ENCODE data around the gene IRX2.

The IRX2 gene

DNA sequence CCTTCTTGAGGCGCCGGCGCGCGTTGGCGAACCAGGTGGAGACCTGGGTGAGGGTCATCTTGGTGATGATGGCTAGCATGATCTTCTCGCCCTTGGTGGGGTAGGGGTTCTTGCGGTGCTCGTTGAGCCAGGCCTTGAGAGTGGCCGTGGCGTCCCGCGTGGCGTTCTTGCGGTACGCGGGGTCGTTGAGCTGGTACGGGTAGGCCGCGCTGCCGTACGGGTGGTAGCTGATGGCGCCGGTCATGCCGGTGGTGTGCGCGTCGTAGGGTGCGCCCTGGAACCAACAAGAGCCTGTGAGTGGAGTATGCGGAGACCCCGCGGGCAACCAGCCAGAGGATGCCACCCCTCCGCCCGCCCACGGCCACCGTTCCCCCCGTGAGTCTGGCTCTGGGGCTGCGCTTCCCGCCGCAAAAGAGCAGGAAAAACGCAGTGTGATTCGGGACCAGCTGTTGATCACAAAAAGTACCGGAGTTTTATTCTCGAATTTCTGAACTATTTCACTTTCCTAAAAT is 1.9 kb downstream of the IRX2 start:
- POLR2A ChIA-PET = no interaction called here
- CTCF ChIA-PET = no interaction called here
- TF ChIP-seq, protein P1, sequence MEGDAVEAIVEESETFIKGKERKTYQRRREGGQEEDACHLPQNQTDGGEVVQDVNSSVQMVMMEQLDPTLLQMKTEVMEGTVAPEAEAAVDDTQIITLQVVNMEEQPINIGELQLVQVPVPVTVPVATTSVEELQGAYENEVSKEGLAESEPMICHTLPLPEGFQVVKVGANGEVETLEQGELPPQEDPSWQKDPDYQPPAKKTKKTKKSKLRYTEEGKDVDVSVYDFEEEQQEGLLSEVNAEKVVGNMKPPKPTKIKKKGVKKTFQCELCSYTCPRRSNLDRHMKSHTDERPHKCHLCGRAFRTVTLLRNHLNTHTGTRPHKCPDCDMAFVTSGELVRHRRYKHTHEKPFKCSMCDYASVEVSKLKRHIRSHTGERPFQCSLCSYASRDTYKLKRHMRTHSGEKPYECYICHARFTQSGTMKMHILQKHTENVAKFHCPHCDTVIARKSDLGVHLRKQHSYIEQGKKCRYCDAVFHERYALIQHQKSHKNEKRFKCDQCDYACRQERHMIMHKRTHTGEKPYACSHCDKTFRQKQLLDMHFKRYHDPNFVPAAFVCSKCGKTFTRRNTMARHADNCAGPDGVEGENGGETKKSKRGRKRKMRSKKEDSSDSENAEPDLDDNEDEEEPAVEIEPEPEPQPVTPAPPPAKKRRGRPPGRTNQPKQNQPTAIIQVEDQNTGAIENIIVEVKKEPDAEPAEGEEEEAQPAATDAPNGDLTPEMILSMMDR (IDR thresholded peaks at IDR 0.05; ENCODE audit: control extremely low read depth, extremely low read depth, low read depth, missing control alignments) = no peak
- DNase-seq (ENCODE audit: extremely low spot score) = no peak

DNA sequence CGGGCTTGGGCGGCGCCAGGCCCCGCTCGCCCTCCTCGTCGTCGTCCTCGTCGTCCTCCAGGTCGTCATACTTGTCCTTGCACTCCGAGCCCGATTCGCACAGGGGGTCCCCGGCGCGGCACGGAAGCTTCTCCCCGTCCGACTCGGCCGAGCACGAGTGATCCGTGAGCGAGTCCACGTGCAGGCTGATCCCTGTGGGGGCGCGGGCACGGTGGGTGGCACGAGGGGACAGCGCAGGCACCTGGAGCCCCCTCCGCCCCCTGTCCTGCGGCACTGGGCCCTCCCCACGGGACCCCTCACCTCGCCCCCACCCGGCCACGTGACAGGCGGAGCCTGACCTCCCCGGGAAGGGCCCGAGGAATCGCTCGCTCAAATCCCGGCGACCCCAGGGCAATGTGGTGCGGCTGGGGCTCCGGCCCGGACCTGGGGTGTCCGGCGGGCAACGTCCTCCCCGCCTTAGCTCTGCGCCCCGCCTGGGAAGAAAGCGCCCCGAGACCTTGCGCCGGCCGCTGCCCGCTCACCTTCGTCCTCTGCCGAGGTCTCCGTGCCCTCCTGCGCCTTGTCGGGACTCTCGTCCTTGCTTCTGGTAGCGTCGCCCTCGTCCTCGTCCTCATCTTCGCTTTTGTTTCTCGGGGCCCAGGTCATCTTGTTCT is 2.5 kb downstream of the IRX2 start:
- DNase-seq (ENCODE audit: extremely low spot score) = no peak
- CTCF ChIA-PET = no interaction called here
- POLR2A ChIA-PET = no interaction called here
- TF ChIP-seq, protein P1 (IDR thresholded peaks at IDR 0.05; ENCODE audit: control extremely low read depth, extremely low read depth, low read depth, missing control alignments) = no peak

DNA sequence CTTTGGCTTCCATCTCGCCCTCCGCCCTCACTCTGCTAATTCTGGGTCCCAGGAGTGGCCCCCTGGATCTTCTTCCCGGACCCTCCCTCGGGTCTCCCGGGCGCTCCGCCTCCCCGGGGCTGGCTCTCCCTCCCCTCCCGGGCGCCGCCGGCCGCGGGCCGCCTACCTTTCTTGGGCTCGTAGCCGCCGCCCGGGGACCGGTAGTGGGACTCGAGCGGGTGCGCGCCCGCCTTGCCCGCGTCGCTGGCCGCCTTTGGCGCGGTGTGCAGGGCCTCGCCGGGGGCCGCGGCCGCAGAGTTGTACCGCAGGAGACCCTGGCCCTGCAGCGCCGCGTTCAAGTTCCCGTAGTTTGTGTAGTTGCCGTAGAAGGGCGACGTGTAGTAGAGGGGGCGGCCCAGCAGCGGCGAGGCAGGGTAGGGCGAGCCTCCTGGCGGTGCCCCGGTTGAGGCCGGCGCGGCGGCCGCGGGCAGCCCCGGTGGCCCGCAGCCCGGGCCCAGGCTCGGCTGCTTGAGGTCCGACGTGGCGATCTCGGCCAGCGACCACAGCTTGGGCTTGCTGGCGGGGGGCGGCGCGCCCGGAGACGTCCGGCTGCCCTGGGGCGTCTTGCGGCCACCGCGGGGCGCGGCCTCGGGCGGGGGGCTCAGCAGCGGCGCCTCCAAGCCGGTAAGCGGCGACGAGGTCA is 3.2 kb downstream of the IRX2 start:
- TF ChIP-seq, protein P1 (IDR thresholded peaks at IDR 0.05; ENCODE audit: control extremely low read depth, extremely low read depth, low read depth, missing control alignments) = no peak
- ChIA-PET POLR2A (no interaction called here), CTCF (no interaction called here)
- DNase-seq (ENCODE audit: extremely low spot score) = no peak

DNA sequence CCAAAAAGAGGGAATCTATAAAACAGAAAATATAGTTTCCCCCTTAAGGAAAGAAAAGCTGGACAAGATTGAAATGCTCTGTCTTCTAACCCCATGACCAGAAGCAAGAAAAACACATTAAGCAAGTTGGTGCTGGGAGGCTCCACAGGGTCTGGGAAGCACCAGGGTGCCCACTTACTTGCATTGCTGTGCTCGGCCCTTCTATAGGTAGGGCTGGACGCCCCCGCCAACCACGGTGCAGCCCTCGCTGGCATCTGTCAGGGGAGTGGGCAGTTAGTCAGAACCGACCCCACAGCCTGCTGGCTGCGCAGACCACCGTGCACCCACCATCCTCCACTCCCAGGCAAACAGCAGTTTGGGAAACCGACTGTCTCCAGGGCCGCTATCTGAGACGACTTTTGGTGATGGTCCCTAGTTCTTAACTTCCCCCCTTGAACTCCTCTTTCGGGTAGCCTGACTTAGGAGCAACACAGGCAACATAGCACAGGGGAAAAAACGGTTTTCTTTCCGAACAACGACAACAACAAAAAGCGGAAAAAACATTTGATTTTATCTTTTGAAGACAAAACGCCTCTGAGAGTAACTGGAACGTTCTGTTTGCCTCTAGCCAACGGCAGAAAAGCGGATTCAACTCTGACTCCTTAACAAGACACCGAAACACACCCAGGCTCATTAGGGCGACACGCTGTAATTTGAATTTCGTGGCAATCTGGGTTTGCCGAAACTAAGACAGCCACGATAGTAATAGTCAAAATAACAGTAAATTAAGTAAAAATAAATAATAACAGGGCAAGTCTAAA is 3.9 kb downstream of the IRX2 start:
- CTCF ChIA-PET = no interaction called here
- POLR2A ChIA-PET = no interaction called here
- DNase-seq (ENCODE audit: extremely low spot score) = no peak
- TF ChIP-seq, protein P1 (IDR thresholded peaks at IDR 0.05; ENCODE audit: control extremely low read depth, extremely low read depth, low read depth, missing control alignments) = no peak

DNA sequence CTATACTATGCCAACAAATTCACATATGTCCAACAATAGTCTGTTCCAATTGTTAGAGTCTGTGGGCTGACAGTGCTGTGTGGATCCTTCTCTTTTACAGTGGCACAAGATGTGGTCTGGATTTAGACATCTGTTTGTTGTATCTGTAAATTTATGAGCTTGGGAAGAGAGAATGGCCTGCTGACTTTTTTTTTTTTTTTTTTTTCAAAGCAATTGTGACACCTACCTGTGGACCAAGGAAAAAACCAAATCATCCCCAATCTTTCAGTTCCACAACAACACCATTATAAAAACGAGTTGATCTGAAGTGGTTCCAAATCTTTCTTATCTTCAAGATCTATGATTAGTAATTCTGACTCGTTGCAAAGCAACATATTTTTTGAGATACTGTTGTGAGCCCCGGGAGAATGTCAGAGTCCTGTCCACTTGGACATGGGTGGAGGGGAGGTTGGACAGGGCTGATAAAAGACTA is 4.9 kb downstream of the IRX2 start:
- ChIA-PET CTCF (no interaction called here), POLR2A (no interaction called here)
- TF ChIP-seq, protein P1 (IDR thresholded peaks at IDR 0.05; ENCODE audit: control extremely low read depth, extremely low read depth, low read depth, missing control alignments) = no peak
- no peak for DNase-seq (ENCODE audit: extremely low spot score)

DNA sequence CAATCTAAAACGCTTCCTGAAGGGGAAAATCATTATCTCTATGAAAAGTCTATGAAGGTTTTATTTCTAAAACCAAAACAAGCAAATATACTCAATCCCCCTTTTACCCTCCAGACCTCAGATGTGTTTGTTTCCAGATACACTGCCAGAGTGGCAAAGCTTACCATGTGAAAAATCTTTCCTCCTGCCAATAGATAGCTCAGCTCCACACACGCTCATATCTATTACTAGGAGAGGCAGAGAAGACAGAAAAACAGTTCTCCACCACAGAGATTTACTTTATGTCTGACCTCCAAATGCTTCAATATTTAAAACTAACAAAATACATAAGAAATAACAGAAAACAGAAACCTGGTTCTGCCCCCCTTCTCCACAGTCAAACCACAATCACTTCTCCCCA is 7.0 kb downstream of the IRX2 start:
- CTCF ChIA-PET = interaction anchor here (1.0 kb wide), 1 partner anchor 15 kb away, joined by 3 read pairs; no protein-coding TSS in a partner anchor
- POLR2A ChIA-PET = no interaction called here
- TF ChIP-seq, protein P1 (IDR thresholded peaks at IDR 0.05; ENCODE audit: control extremely low read depth, extremely low read depth, low read depth, missing control alignments) = no peak
- DNase-seq (ENCODE audit: extremely low spot score) = no peak
